NT2/D1 (cell line): Measurements from ENCODE around the gene LBHD1.

Experiments
- YY1 ChIP-seq: IDR thresholded peaks from 2 replicates; pipeline ENCODE4 v1.6.1; 2011; ENCODE audit not compliant: insufficient read length, insufficient read depth
- ZNF274 ChIP-seq: IDR thresholded peaks from 2 replicates; pipeline ENCODE4 v1.6.1; 2011; ENCODE audit warnings: mild to moderate bottlenecking, low read depth, low read length

- TF ChIP-seq YY1, result no peak
- no peak for TF ChIP-seq ZNF274
Observed at GRCh38 chr11:62677714-62678113, 5.6 kb upstream of the LBHD1 start.
